Fibroblast of skin of right quadriceps (primary cell): Measurements from ENCODE around the gene TIMM8B.
"Not testable (repeated sequence)": the region's sequence is repeated elsewhere in the genome, so short reads cannot be mapped to it uniquely, and the experiment has no call there.

Experiments
- DNase-seq: peaks from one replicate; pipeline ENCODE4 v3.0.0-alpha.2; 2013

Gene TIMM8B

DNA sequence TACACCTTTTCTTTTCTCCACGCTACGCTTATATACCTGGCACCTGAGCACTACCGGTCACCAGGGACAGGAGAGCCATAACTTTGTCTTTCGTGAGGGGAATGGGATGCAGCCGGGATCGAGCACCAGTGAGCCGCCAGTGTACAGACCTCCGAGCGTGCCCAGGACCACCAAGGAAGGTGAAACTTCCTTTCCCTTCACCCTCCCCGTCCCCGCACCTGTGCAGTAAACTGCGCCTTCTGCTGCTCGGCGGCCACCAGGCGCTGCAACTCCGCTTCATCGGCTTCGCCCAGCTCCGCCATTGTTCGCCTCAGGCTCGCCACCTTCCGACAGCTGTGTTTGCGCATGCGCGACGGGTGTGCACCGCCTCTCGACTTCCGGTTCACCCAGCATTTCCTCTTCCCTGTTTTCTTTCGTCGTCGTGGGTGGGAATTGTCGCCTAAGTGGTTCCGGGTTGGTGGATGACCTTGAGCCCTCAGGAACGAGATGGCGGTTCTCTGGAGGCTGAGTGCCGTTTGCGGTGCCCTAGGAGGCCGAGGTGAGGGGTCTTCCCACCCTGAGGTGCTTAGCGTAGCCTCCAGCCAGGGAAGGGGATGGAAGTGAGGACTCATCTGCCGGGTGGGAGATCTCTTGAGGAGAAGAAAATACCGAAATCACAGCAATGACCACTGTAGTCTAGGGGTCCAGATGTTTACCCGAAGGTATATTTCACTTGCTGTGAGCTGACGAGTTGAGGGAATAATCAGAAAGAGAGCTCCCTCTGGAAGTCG is at the start of gene TIMM8B, which contains the start of gene SDHD:
TIMM8B (minus strand) TSS at position 335 of the 770 bp plus-strand sequence; CDS start at position 302, 33 bp downstream.
SDHD (plus strand) TSS at position 452 of the 770 bp plus-strand sequence; CDS start at position 487, 35 bp downstream.
- peak; percentile 97 for DNase-seq

GRCh38 chr11:112134473-112134872 is 47.9 kb upstream of the TIMM8B start:
- DNase-seq: no peak

GRCh38 chr11:112132737-112133136 is 46.2 kb upstream of the TIMM8B start:
- no peak for DNase-seq

DNA sequence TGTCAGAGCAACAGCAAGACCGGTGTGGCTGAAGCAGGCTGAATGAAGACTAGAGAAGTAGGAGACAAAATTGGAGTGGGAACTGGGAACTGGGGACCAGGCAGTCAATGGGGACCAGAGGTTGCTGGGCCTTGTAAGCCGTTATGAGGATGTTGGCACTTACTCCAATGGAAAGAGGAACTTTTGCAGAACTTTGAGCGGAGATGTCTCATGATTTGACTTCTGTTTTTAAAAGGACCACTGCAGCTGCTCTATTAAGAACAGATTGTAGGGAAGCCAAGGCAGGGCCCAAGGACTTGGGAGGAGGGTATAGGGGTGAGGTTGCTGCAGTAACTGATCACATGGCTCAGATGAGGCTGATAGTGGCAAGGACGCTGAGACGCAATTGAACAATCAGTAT is 43.1 kb upstream of the TIMM8B start:
- DNase-seq: no peak

DNA sequence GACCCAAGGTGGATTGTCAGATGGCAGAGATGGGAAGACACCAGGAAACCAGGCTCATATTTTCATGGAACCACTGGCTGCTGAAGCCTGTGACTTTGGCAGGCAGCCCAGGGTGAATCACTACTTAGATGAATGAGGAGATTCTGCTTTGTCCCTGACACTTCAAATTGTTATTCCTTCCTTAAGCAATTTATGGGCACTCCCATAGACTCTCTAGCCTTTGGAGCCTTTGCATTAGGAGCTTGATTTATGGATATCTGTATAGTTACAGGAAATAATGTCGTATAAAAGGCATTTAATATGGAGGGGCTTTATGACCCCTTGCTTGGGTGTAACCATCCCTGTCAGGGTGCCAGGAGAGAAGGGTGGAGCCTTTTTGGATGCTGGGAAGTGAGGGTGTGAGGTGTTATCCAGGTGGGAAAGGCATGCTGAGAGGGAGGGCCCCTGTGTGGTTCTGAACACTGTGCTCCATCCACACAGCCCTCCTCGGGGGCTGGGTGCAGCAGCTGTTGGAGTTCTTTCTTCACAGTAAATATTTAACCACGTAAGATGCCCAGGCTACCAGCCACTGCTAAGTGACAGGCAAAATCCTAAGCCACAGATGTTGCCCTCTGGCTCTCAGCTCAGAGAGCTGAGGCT is 42.0 kb upstream of the TIMM8B start:
- DNase-seq: peak; percentile 91

GRCh38 chr11:112127056-112127455 is 40.5 kb upstream of the TIMM8B start:
- DNase-seq: no peak

DNA sequence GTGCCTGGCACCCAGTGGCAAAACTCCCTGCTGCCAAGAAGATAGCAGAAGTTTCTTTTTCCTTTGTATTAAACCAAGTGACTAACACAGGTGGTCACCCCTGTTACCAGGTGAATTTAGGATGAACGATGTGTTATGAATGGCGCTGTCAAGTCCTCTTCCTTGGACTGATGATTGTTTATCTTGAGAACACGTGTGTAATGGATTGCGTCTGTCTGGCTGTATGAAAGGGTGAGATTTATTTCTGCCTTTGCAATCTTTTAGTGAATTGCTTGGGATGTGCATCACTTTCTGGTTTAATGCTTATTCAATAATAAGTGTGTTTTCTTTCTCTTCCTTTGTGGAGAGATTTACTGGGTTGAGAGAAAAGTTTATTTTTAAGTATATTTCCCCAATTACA is 36.6 kb upstream of the TIMM8B start:
- no peak for DNase-seq

DNA sequence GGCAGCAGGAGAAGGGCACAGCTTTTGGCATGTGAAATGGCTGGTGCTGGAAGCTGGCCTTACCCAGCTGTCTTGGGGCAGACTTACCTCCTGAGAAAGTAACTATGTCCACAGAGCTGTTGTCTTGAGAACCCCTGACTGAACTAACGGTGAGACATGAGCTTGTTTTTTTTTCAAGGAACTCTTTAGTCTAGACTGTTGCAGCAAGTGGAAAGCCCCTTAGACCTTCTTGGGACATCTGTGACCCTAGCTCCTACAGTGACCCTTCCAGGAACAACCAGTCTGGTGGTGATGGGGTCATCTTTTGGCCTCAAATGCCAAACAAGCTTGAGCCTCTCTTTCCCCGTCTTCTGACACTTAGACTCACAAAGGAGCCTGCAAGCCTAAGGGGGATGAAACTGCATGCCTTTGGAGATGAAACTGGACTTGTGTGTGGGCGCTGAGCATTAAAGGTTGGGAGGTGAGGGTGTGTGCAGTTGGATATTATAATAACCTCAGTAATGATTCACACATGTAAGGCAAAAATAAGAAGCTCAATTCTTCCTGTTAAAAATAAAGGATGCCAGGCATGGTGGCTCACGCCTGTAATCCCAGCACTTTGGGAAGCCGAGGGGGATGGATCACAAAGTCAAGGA is 35.5 kb upstream of the TIMM8B start:
- DNase-seq: no peak

DNA sequence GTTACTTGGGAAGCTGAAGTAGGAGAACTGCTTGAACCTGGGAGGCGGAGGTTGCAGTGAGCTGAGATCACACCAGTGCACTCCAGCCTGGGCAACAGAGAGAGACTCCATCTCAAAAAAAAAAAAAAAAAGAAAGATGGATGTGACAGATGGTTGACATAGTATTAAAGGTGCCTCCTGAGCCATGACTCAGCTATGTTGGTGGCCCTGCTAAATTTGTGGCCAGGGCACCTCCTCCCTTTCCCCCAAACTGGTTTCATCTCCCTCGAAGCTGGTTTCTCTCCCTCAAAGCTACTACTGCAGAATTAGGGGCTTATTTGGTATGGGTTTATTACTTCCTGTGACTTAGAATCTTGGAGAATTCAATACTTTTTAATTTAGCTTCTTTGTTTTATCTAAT is 31.6 kb upstream of the TIMM8B start:
- no peak for DNase-seq

GRCh38 chr11:112115386-112115785 is 28.8 kb upstream of the TIMM8B start:
- no peak for DNase-seq

- no peak for DNase-seq
These were observed 27.9 kb upstream of the TIMM8B start for GRCh38 chr11:112114460-112114859.

- peak; percentile 66 for DNase-seq
These were observed 27.2 kb upstream of the TIMM8B start for GRCh38 chr11:112113539-112114457.

GRCh38 chr11:112106070-112106469 is 19.5 kb upstream of the TIMM8B start:
- DNase-seq: no peak

DNA sequence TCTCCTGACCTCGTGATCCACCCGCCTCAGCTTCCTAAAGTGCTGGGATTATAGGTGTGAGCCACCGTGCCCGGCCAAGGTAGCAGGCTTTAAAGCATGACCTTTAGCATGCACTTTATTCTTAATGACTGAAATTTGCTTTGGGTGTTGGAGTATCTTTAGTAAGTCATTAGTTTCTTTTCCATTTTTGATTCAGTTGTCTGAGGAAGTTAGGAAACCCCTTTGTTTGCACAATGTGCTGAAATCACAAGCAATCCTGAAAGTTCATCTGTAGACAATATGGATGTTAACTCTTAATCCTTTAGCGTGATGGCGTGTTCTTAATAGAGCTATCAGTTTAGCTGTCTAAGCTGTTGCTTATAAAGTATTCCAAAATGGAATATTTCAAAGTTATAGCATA is 16.9 kb upstream of the TIMM8B start:
- no peak for DNase-seq

- peak; percentile 18 for DNase-seq
These were observed 13.9 kb upstream of the TIMM8B start for GRCh38 chr11:112100462-112100861.

- no peak for DNase-seq
These were observed 11.4 kb upstream of the TIMM8B start for GRCh38 chr11:112097734-112098528.

- no peak for DNase-seq
These were observed 9.6 kb upstream of the TIMM8B start for GRCh38 chr11:112096194-112096593.

DNA sequence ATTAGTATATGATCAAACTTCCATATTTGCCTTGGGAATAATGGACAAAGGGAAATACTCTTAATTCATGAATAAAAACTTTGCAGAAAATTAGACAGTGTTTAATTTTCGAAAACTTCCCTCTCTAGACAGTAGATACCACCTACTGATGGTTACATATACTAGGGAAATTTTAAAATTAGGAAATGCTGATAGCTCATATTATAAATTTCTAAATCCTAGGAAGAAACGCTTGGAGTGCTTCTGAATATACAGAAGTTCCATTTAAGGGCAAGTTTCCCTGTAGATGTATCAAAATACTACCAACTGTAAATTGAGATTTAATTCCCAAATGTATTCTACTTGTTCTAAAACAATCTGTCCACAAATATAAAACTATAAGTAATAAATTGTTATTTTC is 8.7 kb upstream of the TIMM8B start:
- DNase-seq: not testable (repeated sequence)

- DNase-seq: no peak
These were observed 656 bp upstream of the TIMM8B start for GRCh38 chr11:112087212-112087611.

DNA sequence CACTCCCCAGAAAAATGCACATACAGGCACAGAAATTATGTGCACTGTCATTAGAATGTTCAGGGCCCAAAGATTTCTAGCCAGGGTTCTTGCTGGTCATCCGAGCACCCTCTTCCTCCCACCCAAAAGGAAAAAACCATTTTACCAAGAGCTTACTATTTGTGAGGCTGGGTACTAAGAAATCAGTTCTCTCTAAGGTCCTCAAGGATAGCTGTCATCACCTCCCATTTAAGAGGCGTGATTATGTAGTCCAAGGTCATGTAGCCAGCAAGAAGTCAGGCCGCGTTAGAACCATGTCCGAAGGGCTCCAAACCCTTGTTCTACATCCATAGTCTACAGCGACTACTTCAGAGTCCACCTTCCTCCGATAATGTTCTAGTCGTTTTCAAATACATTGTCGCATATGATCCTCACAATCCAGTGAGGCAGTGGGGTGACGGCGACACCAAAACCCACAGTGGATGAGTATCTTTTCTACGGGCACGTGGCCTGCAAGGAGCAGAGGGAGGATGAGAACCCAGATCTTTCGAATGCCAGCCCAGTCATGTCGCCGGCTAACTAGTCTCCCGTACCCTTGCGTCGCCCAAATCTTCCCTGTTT is 634 bp downstream of the TIMM8B start:
- DNase-seq: peak; percentile 10

- no peak for DNase-seq
These were observed 3.8 kb downstream of the TIMM8B start for GRCh38 chr11:112082729-112083128.
